HS-5 (cell line): ENCODE measurements around the gene ENPP4.
A peak's percentile ranks its signal among the peaks of the same experiment; 100 is the strongest.
"Not testable (repeated sequence)": the region's sequence is repeated elsewhere in the genome, so short reads cannot be mapped to it uniquely, and the experiment has no call there.

Experiments
- DNase-seq: peaks from one replicate; pipeline ENCODE4 v3.0.0-alpha.2; 2012; ENCODE audit warnings: low read depth

ENPP4 gene, protein sequence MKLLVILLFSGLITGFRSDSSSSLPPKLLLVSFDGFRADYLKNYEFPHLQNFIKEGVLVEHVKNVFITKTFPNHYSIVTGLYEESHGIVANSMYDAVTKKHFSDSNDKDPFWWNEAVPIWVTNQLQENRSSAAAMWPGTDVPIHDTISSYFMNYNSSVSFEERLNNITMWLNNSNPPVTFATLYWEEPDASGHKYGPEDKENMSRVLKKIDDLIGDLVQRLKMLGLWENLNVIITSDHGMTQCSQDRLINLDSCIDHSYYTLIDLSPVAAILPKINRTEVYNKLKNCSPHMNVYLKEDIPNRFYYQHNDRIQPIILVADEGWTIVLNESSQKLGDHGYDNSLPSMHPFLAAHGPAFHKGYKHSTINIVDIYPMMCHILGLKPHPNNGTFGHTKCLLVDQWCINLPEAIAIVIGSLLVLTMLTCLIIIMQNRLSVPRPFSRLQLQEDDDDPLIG

DNA sequence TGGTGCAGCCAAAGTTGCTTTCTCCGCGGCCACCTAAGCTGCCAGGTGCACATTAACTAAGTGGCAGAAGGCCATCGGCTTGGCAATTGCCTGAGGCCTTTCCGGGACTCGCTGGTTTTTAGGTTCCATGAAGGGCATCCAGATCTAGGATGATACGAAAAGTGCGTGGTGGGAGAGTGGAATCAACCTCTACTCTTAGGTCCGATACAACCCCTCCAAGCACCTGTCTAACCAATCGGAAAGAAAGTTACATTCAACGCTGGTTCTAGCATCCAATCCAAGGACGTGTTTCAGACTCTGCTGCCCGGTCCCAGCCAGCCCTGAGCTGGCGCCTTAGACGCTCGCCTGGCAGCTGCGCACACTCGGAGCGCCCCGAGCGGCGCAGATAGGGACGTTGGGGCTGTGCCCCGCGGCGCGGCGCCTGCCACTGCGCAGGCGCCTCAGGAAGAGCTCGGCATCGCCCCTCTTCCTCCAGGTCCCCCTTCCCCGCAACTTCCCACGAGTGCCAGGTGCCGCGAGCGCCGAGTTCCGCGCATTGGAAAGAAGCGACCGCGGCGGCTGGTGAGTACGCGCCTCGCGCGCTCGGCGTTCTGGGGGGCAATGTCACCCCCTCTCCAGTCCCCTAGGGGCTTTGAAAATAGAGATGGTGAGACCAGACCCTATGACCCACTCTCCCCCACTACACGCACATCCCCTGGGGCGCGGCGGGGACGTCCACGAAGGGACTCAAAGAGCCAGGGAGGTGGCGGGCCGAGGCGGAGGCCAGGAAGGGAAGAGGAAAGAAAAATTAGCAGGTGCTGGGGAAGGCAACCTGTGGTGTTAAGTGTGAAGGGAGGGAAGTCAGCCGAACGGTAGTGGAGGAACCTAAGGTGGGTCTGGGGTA is at the start of gene ENPP4:
Gene ENPP4 (plus strand): TSS at position 361 of the 883 bp plus-strand sequence. CDS start 9,595 bp downstream, outside the sequence.
- peak; percentile 63 for DNase-seq

DNA sequence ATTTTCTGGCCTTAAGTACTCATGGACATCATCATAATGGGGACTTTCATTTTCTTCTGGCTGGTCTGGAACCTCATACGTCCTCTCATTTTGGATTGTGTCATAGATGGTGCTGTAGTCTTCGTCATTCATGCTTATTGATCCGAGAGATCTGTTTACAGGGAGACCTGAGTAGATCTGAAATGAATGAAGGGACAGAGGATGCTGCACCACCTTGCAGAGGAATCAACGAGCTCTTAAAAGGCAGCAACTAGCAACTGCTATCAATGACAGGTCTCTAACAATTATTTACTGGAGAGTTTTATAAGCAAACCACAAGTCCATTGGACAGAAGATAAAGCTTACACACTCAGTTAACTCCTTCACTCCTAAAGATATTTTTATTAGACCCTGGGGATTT is 49.7 kb upstream of the ENPP4 start:
- no peak for DNase-seq

DNA sequence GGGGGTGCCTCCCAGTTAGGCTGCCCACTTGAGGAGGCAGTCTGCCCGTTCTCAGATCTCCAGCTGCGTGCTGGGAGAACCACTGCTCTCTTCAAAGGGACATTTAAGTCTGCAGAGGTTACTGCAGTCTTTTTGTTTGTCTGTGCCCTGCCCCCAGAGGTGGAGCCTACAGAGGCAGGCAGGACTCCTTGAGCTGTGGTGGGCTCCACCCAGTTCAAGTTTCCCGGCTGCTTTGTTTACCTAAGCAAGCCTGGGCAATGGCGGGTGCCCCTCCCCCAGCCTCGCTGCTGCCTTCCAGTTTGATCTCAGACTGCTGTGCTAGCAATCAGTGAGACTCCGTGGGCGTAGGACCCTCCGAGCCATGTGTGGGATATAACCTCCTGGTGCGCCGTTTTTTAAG is 44.1 kb upstream of the ENPP4 start:
- DNase-seq, result not testable (repeated sequence)

DNA sequence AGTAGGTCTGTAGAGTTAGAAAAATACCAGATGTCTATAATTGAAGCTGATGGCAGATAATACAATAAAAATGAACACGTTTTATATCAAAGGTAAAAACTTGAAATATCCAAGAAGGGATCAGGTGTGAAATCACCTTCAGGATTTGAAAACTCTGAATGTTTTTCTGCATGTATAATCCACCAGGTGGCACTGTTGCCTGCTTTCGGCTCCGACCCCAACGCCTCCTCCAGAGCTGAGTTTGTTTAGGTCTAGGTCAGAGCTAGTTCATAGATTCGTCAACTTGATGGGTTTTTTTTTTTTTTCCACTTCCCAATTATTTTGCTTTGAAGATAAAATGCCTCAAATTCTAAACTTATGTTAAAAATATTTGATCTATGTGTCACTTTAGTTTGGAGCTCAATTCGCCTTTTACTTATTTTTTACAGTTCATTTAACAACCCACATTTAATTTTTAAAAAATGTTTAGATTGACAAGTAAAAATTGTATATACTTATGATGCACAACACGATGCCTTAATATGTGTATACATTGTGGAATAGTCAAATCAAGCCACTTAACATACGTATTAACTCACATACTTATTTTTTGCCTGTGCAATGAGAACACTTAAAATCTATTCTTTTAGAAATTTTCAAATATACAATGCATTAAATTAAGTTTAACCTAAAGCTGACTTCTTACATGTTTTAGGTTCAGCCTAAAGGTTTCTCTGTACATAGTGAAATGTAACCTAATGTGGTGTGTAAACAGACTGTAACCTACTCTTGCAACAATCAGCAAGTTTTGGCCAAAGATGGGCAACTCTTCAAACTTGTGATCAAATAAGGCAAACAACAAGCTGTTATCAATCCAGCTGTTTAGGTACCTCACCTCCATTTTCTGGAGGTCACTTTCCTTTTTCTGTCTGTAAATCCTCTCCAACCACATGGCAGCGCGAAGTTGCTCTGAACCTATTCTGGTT is 39.4 kb upstream of the ENPP4 start:
- peak; percentile 23 for DNase-seq

DNA sequence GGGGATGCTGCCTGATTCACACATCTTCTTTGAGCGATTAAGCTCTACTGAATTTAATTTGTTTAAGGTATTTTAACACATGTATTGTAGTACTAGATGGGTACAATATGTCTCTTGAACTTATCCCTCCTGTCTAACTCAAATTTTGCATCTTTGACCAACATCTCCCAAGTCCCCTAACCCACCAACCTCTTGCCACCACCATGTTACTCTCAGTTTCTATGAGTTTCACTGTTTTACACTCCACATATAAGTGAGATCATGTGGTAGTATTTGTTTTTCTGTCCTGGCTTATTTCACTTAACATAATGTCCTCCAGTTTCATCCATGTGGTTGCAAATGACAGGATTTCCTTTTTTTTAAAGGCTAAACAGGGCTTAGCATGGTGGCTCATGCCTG is 38.7 kb upstream of the ENPP4 start:
- no peak for DNase-seq

DNA sequence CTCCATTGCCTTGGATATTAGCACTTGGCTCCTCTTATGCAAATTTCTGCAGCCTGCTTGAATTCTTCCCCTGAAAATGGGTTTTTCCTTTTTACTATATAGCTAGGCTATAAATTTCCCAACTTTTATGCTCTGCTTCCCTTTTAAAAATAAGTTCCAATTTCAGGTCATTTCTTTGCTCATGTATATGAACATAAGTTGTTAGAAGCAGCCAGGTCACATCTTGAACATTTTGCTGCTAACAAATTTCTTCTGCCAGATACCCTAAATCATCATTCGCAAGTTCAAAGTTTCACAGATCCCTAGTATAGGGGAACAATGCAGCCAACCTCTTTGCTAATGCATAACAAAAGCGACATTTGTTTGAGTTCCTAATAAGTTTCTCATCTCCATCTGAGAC is 34.5 kb upstream of the ENPP4 start:
- no peak for DNase-seq

DNA sequence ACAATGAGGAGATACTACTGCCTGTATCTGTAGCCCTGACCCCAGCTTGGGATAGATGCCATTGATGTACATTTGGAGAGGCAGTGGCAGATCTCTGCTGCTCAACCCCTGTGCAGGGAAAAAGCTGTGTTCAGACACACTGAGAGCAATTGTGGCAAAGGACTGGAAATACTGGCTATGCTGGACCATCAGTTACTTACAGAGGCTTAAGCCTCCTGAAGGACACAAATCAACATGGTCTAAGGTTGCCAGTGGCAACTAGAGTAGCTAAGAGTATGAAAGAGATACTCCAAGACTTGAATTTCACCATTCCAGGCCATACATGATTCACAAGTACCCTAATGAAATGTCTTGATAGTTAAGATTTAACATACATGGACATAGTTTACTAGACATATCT is 32.4 kb upstream of the ENPP4 start:
- no peak for DNase-seq

DNA sequence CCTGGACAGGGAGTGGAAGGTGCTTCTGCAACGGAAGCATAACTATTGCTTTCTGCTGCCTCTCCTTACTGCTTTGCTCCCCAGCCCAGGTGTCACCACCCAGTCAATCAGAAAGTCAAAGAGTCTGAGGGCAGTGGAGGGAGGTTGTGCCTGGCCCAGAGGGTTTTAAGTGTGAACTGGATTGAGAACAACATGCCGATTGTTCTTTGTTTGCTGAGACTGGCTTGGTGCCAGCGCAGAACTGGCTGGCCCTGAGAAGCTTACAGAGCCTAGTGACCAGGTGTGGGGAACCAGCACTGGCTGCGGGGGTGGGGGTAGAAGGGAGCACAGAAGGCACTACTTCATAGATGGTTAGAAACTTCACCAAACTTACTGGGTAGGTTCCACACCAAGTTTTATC is 31.1 kb upstream of the ENPP4 start:
- DNase-seq, result no peak

DNA sequence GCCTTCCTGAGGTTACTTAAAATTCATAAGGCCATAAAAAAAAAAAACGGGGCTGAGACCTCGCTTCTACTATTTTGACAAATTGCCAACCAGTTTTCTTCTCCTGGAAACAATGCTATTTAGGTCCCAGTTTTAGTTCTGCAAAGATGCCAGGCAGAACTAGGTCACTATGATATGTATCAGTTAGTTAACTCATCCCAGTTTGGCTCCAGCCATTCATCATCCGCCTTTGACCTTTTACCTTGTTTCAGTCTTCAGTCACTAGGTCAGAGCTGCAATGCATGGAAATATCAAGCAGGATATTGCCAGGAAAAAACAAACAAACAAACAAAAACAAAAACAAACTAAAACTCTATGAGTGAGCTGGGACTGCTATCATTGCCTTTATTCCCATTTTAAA is 29.8 kb upstream of the ENPP4 start:
- no peak for DNase-seq

DNA sequence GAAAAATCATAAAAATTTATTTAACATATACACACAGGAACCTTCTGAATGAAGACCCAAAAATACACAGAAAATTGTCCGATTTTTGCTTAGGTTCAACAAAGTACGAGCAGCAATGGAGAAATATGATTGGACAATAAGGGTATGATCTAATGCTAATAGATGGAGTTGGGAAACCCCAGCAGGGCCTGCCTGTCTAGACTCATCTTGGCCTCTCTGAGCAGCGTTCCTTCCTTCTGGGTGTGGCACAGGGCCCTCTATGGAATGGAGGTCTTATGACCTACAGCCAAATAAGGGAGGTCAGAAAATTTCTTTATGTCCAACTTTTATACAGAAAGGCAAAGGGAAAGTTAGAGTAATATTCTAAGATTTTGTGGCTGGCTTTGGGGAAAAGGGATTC is 27.7 kb upstream of the ENPP4 start:
- no peak for DNase-seq

DNA sequence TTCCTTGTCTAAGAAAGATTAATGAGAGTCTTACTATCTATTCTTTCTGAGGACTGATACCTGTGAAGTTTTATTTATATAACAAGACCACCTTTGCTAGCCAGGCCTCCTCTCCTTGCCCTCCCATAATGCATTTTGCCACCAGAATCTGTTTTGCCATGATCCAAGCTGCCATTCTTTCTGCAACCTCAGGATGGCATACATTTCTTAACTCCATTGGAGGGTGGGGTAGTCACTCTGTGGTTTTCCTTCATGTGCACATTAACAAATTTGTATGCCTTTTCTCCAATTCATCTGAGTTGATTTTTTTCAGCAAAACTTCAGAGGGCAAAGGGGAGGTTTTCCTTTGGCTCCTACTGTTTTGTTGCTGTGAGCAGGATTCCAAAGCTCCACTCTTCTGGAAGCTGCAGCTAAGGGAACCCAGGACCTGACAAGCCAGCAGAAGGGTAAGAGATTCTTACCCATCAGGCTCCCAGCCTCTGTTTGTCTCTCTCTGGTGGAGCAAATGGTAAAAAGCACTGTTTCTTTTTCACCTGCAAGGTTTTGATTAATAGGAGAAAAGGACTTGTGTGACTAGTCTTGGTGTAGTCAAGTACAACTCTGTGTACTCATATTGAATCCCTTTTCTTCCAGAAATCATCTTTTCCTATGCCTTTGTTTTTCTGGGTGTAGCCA is 26.2 kb upstream of the ENPP4 start:
- DNase-seq, result no peak

DNA sequence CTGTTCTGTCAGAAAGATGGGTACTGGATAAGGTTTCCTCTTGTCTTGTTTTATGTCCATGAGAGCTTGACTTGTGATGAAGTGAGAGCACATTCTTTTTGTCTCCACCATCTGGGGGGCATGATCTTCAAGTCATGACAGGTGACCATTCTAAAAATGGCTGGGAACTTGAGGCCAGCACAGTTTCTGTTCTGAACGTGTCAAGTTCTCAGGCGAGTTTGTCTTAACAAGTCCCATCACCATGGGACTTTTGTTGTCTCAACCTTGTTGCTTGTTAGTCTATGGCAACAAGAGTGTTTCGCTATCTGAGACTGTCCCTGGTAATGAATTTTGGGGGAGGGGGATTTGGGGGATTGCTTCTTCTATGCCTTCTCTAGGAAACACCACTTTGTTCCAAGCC is 25.6 kb upstream of the ENPP4 start:
- DNase-seq, result no peak

DNA sequence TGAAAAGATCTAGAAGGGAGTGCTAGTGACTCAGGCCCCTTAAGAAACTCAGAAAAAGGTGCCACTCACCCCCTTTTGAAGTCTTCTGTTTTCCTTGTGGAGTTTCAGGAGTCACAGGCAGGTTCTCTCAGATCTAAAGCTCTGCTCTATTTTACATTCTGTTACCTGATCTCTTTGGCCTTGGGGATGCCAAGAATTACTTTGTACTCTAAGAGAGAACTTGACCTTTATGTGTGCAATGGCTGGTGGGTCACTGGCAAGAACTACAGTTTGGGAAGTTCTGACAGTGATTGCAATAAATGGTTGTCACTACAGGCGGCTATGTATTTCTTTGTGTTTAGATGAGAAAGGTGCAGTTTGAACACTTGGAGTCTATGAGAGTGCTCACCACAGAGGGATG is 24.2 kb upstream of the ENPP4 start:
- DNase-seq, result no peak

DNA sequence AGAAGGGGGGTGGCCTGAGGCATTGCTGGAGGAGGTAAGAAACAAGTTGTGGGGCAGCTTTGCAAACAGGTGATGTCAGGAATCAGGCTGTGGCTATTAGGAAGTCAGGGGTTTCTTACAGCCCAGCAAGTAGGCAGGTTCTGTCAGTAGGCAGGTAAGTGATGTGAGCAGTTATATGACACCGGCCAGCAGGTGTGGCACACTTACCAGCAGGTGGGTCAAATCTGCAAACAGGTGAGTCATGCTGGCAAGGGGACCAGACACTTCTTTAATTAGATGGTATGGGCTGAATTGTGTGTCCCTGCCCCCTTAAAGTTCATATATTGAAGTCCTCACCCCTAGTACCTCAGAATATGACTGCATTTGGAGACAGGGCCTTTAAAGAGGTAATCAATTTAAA is 16.4 kb upstream of the ENPP4 start:
- no peak for DNase-seq

DNA sequence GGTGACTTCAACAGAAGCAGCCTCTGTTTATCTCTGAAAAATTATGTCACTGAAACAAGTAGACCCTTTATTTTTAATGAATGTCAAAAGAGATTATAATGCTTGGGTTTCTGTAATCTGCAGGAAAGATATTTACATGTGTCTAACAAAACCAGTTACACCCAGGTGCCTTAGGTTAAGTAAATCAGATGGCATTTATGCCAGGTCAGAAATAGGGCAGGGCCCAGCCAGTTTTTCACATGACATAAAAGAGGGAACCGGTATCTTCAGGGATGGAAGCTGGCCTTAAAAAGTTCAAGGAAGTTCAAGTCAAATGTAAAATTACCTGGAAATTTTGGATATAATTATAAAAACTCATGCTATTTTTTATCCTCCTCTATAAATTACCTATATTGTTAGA is 14.2 kb upstream of the ENPP4 start:
- no peak for DNase-seq

DNA sequence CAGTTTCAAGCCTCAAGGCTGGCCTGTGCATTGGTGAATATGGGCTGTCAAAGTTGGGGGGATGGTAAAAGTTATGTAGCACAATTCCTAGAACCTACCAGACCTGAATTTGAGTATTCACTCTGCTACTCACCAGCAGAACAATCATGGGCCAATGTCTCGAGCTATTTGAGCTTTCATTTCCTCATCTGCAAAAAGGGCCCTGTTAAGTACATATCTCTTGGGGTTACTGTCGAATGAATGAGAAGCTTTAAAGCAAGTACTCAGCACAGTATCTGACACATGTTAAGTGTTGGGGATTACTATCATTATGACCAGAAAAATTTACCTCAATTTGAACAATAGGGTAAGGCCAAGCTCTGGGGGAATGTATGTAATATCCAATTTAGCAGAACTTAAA is 13.5 kb upstream of the ENPP4 start:
- DNase-seq, result no peak

DNA sequence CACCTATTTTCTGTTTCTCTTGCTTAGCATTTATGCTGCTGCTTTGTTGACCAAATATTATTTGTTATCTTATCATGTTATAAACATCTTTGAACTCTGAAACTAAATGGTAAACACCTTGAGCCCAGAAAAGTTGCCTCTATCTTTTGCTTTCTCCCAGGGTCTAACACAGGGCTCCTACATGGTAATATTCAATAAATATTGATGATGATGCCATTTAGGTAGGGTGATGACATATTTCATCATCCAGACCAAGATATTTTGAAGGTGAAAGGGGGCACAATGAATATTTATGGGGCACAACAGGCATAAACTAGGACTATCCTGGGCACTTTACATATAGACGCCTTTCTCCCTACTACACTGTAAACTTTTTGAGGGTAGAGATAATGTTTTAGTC is 11.6 kb upstream of the ENPP4 start:
- no peak for DNase-seq

DNA sequence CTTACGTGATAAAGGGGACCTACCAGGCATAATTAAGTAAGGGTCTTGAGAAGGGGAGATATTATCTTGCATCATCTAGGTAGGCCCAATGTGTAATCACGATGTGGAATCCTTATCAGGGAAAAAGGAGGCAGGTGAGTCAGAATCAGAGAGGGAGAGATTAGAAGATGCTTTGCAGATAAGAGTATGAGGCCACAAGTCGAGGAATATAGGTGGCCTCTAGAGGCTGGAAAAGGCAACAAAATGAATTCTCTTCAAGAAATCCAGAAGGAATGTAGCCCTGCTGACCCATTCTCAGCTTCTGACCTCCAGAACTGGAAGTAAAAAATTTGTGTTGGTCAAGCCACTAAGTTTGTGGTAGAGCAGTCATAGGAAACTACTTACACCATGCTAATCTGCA is 11.0 kb upstream of the ENPP4 start:
- DNase-seq, result no peak

DNA sequence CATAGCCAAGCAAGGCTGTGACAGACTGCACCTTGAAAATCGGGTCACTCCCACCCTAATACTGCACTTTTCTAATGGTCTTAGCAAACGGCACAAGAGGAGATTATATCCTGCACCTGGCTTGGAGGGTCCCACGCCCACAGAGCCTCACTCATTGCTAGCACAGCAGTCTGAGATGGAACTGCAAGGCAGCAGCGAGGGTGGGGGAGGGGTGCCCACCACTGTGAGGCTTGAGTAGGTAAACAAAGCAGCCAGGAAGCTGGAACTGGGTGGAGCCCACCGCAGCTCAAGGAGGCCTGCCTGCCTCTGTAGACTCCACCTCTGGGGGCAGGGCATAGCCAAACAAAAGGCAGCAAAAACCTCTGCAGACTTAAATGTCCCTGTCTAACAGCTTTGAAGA is 10.1 kb upstream of the ENPP4 start:
- not testable (repeated sequence) for DNase-seq

DNA sequence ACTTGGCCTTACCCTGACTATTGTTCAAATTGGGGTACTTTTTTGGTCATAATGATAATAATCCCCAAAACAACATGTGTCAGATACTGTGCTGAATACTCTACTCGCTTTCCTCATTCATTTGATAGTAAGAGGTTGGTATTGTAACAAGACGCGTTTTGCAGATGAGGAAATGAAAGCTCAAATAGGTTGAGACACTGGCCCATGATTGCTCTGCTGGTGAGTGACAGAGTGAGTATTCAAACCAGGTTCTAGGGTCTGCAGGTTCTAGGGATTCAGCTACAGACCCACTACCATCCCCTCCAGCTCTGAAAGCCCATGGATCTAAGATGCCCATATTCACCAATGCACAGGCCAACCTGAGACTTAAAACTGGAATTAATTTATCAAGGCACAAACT is 1.3 kb upstream of the ENPP4 start:
- DNase-seq, result no peak

DNA sequence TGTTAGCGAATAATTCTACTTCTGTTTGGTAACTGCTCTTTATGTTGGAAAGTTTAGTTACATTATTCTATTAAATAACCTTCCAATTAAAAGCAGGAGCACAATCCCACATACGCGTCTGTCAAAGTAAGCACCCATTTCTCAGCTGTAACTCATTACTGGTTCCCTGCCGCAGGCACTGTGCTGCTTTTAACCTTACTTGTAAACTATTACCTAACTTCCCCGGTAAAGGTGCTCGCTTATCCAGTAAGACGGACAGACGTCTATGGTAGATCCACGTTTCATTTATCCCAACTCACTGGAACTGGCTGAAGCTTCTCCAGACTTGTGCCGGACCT is 529 bp upstream of the ENPP4 start:
- DNase-seq, result no peak

DNA sequence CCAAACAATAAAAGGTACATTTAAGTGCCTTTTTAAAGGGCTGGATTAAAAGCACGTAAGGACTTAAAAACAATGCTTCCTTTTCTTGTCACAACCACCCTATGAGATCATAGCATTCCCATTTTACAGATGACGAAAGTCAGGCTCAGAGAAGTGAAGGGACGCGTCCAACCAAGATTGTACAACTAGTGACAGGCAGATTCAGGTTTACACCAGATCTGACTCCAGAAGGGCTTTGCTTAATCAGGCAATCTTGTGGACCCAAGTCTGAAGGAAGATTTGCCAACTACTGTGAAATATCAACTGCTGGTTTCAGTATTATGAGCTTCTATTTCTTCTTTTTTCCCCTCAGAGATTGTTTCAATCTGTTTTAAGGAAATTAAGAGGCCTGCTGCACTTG is 877 bp downstream of the ENPP4 start:
- no peak for DNase-seq
